Lower leg skin (tissue), 4 donors: ENCODE results near the gene SVIL. TPM values are rescaled to one million over a fixed set of nuclear protein-coding genes. Genes with fewer than 3 reads are reported as not detected.
A peak's percentile ranks its signal among the peaks of the same experiment; 100 is the strongest.

Experiments used
- DNase-seq, 2 donors: peaks; one replicate each; pipeline ENCODE4 v3.0.0-alpha.2; 2019; ENCODE audit warnings: low spot score in 2 of 2
- H3K4me3 ChIP-seq: fragments of 200-600 bp; sonication (generic); 2 replicates; pipeline ENCODE4 v1.5.1; 2017; ENCODE audit warnings: mild to moderate bottlenecking, low read depth; ENCODE audit not compliant: poor library complexity, severe bottlenecking
- POLR2A ChIP-seq, 2 donors: fragments of 450-650 bp; IDR thresholded peaks; one replicate each; pipeline ENCODE4 v1.6.1; 2016 to 2017; ENCODE audit warnings: antibody characterized with exemption in 2 of 2, mild to moderate bottlenecking in 1 of 2, moderate library complexity in 1 of 2
- WGBS, 2 donors: methylation state at CpG; one replicate each; pipeline ENCODE4 v1.1.5; 2018; 5-methylcytosine and 5-hydroxymethylcytosine counted together
- intact Hi-C: fragments of 100-400 bp; cut with DNase I; formaldehyde crosslinking; loops from one replicate; pipeline ENCODE4 v1.15.0; 2023; ENCODE audit warnings: low total_unique reads
- total RNA-seq, 4 donors: library from RNA; depleted of rRNA; stranded (reverse); fragments of >200 nt; gene quantifications; one replicate each; pipeline ENCODE4 v1.1.0, GENCODE V29; 2016
- TF ChIP-seq, protein P1 (sequence below), 3 donors: fragments of 450-650 bp; IDR thresholded peaks; one replicate each; pipeline ENCODE4 v1.5.1; 2016; ENCODE audit warnings: antibody characterized with exemption in 3 of 3, mild to moderate bottlenecking in 3 of 3, moderate library complexity in 2 of 3

Gene SVIL
- total RNA-seq, 4 donors from 2014 or later: 49.0 to 91.0 (median 74.4) TPM

DNA sequence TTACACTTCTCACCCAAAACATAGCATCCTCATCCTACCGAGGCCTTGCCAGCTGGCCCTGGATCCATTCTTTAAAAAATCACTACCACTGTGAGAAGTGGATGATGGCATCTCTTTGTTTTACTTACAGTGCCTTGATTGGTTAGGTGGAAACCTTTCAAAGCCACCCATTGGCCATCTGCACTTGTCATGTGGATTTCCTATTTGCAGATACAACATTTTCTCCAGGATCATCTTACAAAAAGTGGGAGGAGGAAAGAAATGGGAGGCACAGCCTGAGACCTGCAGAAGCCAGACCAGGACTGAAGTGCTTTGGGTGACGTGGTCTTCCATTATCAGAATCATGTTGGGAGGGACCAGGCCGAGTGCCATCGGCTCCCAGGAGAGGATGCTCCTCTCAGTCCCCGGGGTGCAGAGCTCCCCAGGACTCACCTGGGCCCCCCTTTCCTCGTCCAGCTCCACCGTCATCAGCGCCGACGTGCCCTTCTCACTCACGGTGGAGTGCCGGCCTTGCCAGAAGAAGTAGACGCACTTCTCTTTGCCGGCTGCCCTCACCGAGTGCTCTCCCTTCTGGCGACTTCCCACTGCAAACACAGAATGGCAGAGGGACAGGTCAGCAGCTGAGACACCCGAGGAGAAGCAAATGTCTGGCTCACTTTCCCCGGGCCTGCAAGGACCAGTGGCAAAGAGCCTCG lies 161.2 kb downstream of the SVIL start:
- 85 to 87% methylated on average over 19 of the region's 19 CpGs for WGBS, 2 donors
- intact Hi-C loops: no loop called here
- TF ChIP-seq, protein P1, sequence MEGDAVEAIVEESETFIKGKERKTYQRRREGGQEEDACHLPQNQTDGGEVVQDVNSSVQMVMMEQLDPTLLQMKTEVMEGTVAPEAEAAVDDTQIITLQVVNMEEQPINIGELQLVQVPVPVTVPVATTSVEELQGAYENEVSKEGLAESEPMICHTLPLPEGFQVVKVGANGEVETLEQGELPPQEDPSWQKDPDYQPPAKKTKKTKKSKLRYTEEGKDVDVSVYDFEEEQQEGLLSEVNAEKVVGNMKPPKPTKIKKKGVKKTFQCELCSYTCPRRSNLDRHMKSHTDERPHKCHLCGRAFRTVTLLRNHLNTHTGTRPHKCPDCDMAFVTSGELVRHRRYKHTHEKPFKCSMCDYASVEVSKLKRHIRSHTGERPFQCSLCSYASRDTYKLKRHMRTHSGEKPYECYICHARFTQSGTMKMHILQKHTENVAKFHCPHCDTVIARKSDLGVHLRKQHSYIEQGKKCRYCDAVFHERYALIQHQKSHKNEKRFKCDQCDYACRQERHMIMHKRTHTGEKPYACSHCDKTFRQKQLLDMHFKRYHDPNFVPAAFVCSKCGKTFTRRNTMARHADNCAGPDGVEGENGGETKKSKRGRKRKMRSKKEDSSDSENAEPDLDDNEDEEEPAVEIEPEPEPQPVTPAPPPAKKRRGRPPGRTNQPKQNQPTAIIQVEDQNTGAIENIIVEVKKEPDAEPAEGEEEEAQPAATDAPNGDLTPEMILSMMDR (IDR thresholded peaks at IDR 0.05): no peak
- no peak for TF ChIP-seq POLR2A (IDR thresholded peaks at IDR 0.05)
- peak in 1 of 2 donors; percentile 83 for DNase-seq
- H3K4me3 ChIP-seq: no peak overlapping the region

DNA sequence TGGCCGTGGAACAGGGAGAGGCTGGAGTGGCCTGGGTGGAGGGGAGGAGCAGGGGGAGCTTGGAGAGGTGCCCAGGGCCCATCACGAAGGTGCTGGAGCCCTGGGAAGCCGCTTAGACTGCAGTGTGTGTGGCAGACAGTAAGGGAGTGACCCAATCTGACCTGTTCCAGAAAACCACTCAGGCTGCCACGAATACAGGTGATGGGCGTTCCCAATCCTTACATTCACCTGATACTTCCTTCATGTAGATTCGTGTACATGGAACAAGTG lies 161.7 kb downstream of the SVIL start:
- intact Hi-C loops: no loop called here
- H3K4me3 ChIP-seq: no peak overlapping the region
- TF ChIP-seq, protein P1 (IDR thresholded peaks at IDR 0.05): no peak
- TF ChIP-seq POLR2A (IDR thresholded peaks at IDR 0.05): no peak
- no peak for DNase-seq
- 64 to 72% methylated on average over 6 of the region's 6 CpGs for WGBS, 2 donors

DNA sequence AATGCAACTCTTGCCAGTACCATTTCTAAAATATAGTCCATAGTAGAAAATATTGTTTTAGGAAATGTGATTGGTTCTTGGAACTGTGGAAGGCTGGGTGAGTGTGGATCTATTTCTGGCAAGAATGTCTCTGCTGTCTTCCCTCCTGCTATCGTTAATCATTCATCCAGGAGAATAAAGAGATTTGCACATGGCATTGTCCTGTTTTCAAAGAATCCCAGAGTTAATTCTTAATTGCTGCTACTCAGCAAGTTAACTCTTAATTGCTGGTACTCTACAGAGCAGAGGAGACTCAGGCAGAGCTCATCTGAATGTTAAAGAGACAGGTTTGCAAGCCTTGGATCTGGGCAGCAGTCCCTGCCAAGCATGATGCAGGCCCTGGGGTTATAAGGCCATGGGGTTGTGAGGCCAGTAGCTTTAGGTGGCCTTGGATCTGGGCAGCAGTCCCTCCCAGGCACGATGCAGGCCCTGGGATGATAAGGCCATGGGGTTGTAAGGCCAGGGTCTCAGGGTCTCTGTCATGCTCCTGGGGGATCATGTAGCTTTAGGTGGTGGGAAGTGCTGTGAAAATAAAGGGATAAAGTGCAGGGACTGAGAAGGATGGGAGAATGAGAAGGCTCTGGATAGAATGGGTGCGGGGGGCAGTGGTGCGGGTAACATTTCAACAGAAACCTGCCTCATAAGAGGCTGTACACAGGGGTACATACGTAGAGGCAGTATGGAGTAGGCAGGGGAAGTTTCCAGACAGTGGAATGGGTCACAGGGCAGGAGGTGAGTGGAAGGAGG lies 162.3 kb downstream of the SVIL start:
- DNase-seq: peak in 1 of 2 donors; percentile 67
- WGBS, 2 donors: 76 to 77% methylated on average over 5 of the region's 5 CpGs
- TF ChIP-seq POLR2A (IDR thresholded peaks at IDR 0.05): no peak
- intact Hi-C loops: no loop called here
- H3K4me3 ChIP-seq: no peak overlapping the region

DNA sequence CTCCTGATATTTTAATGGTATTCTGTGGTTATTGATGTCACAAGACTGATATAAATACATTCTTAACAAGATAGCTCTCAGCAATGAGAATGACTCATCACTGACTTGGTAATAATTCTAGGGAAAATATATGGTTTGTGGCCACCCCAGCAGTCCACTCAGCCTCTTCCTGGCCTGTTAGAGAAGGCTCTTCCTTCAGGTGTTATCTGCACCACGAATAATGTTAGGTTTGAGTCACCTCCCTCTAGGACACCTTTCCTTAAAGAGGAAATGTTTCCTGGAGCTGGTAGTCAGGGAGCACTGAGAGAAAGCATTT lies 163.3 kb downstream of the SVIL start:
- TF ChIP-seq, protein P1 (IDR thresholded peaks at IDR 0.05): no peak
- no peak overlapping the region for H3K4me3 ChIP-seq
- intact Hi-C loops: no loop called here
- DNase-seq: peak in 1 of 2 donors; percentile 9
- 19 to 32% methylated on average over 1 of the region's 1 CpG for WGBS, 2 donors

DNA sequence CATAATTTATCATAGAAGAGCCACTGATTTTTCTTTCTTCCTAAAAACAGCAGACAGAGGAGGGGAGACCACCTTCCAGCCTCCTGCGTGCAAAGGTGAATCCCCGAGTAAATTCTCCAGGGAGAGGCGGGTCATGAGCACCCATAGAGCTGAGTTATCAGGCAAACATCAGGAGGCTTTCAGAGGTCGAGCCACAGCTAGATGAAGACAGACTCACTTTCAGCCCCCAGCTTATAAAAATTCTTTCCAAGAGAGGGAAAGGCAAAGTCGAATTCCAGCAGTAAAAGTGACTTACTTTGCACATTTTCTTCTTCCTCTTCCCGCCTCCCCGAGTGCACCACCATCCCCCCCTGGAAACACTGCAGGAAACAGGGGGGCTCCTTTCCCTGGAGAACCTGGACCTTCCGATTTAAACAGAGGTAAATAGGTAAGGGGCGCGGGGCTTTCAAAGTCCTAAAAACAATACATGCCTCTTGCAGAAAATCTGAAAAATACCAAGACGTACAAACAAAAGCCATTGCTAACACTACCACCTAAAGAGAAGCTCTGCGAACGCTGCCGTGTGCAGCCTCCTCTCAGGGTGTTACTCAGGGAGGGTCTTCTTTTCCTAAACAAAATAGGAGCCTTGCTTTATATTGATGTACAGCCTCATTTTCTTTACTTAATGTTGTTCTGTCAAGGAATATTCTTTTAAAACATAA lies 163.8 kb downstream of the SVIL start:
- WGBS, 2 donors: 81 to 85% methylated on average over 14 of the region's 14 CpGs
- peak in 1 of 2 donors; percentile 58 for DNase-seq
- H3K4me3 ChIP-seq: no peak overlapping the region
- TF ChIP-seq, protein P1 (IDR thresholded peaks at IDR 0.05): no peak
- no peak for TF ChIP-seq POLR2A (IDR thresholded peaks at IDR 0.05)
- intact Hi-C loops: no loop called here

DNA sequence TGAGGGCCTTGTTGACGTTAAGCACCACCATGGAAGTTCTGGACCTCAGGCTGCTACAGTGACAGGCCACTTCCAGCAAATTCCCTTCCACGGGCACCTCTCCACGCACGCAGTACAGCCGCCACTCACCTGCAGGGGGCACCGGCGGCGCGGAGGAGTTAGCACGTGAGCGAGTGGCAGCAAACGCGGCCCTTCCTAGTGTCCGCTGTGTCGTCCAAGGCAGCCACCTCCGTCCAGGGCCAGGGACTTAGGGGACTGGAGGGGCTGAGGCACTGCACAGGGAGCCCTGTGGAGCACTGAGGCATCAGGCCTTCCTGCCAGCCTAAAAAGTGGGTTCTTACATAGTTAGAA lies 164.4 kb downstream of the SVIL start:
- WGBS, 2 donors: 83 to 88% methylated on average over 14 to 16 of the region's 16 CpGs
- intact Hi-C loops: no loop called here
- TF ChIP-seq, protein P1 (IDR thresholded peaks at IDR 0.05): no peak
- TF ChIP-seq POLR2A (IDR thresholded peaks at IDR 0.05): no peak
- no peak for DNase-seq
- H3K4me3 ChIP-seq: no peak overlapping the region
